T1000 (cell line): Measurements from ENCODE around the gene HNRNPF.

Experiments
- DNase-seq: peaks from one replicate; lab custom pipeline; 2025; ENCODE audit warnings: mixed read lengths; lab: John Stamatoyannopoulos, UW

The HNRNPF gene

GRCh38 chr10:43421519-43421918 lies 12.5 kb upstream of the HNRNPF start:
- no peak for DNase-seq

GRCh38 chr10:43421201-43421507 lies 12.2 kb upstream of the HNRNPF start:
- DNase-seq: no peak

GRCh38 chr10:43420369-43421200 lies 11.6 kb upstream of the HNRNPF start:
- peak; percentile 72 for DNase-seq

GRCh38 chr10:43419997-43420368 lies 11.0 kb upstream of the HNRNPF start:
- no peak for DNase-seq

GRCh38 chr10:43417950-43418768 lies 9.2 kb upstream of the HNRNPF start:
- no peak for DNase-seq

GRCh38 chr10:43415544-43415943 lies 6.6 kb upstream of the HNRNPF start:
- DNase-seq: no peak

GRCh38 chr10:43411536-43411935 lies 2.5 kb upstream of the HNRNPF start:
- DNase-seq: no peak

GRCh38 chr10:43410345-43410744 lies 1.4 kb upstream of the HNRNPF start:
- DNase-seq: no peak

GRCh38 chr10:43409385-43410109 lies 561 bp upstream of the HNRNPF start:
- no peak for DNase-seq

GRCh38 chr10:43408331-43408709 lies 666 bp downstream of the HNRNPF start:
- DNase-seq: no peak

- peak; percentile 34 for DNase-seq
Observed at GRCh38 chr10:43407576-43408330, 1.2 kb downstream of the HNRNPF start.

GRCh38 chr10:43407148-43407575 lies 1.8 kb downstream of the HNRNPF start:
- no peak for DNase-seq

GRCh38 chr10:43404704-43405084 lies 4.3 kb downstream of the HNRNPF start:
- DNase-seq: no peak

- DNase-seq: no peak
Observed at GRCh38 chr10:43403911-43404703, 4.9 kb downstream of the HNRNPF start.

- DNase-seq: no peak
Observed at GRCh38 chr10:43402880-43403452, 6.0 kb downstream of the HNRNPF start.

- no peak for DNase-seq
Observed at GRCh38 chr10:43402176-43402575, 6.8 kb downstream of the HNRNPF start.

GRCh38 chr10:43401627-43402026 lies 7.4 kb downstream of the HNRNPF start:
- DNase-seq: no peak

- DNase-seq: no peak
Observed at GRCh38 chr10:43399320-43400310, 9.4 kb downstream of the HNRNPF start.

GRCh38 chr10:43398939-43399319 lies 10.1 kb downstream of the HNRNPF start:
- no peak for DNase-seq
